Stimulated activated CD8-positive, alpha-beta memory T cell treated with anti-CD3 and anti-CD28 coated beads, Interleukin-7, amount 100 ng/mL, for 4 hours (primary cell): ENCODE data around the gene SLCO3A1.

Source experiments
- DNase-seq, 2 donors: peaks; one replicate each; pipeline ENCODE4 v3.0.0-alpha.2; 2020; ENCODE audit warnings: low read depth in 2 of 2

SLCO3A1 gene

DNA sequence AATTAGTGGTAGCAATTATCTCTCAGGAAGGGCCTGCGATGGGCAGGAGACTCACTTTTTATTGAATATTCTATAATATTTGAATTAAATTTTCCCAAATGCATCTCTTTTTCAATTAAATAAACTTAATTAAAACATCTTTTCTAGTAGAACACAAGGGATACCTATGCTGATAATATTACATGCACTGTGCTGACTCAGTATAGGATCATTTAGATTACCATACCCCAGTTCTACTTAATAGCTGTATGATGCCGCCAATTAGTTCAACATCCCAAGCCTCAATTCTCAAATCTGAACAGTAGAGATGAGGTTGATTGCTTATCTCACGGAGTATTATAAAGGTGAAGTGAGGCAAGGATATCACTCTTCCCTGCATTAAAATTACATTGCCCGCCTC is 149.2 kb downstream of the SLCO3A1 start:
- DNase-seq: no peak

DNA sequence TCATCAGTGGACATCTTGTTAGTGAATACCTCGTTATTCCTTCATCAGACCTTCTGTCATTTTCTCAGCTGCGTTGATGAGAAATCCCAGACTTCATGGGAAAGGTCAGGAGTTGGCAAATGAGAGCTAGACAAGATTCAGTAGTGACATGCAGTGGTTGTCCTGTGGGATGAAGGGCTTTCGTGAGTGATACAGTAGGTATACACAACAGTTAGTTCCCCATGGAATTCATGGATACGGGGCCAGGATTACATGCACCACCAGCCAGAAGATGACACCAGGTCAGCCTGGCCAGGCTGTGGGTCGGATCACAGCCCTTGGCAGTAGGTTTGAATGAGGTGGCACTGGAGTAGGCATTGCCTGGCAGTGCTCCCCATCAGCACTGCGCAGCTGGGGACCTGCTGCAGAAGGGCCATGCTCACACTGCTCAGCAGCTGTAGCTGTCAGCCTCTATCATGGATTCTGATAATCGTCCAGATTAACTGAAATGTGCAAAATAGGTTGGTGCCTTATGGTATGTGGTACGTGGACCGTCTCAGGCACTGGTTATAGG is 150.1 kb downstream of the SLCO3A1 start:
- DNase-seq: no peak

DNA sequence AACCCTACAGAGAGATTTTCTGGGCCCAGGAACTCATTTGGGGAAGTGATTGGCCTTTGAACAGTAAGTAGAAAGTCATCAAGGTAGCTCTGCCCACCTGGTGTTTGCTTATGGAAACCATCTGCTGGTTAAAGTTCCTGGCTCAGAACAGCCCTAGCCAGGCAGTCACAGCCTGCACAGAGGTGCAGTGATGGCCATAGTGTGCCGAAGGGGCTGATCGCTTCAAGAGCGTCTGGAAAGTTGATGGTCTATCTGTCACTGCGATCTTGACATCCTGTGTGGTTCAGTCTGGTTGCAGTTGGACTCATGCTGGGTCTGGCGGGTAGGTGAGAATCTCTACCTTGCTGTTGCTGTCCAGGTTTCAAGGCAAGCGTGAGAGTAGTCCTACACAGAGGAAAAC is 151.6 kb downstream of the SLCO3A1 start:
- no peak for DNase-seq

DNA sequence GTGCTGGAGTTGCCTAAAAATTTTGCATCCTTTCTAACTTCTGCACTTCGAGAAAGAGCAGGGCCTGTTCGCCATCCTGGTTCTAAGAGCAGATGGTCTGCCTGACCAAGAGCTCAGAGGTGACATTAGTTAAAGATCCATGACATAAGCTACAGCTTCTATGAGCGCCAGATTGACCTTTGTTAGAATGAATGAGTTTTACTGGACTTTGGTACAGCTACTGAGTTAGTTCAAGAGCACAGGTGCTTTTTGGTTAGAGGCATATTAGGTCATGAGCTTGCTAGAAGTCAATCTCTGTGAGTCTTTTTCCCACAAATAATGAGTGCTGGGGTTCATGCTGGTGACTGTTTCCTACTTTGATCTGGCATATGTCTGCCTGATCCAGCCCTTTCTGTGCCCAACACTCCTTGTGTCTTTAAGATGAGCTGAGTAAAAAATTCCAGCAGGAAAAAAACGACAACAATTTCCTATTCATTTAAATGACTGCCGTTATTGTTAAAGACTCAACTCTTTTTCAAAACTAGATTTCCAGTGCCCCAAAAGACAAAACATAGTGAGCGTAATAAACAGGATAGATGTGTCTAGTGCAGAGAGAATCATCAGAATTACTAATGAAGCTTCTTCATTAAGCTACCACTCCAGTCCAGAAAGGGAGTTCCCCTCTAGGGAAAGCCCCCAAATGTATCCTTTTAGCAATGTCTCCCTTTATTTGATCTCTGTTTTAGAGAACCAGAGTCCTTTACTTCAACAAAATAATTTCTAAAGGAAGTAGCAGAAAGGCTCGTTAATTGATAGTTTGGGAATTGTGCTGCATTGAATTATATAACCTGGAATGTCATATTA is 152.9 kb downstream of the SLCO3A1 start:
- DNase-seq: no peak

DNA sequence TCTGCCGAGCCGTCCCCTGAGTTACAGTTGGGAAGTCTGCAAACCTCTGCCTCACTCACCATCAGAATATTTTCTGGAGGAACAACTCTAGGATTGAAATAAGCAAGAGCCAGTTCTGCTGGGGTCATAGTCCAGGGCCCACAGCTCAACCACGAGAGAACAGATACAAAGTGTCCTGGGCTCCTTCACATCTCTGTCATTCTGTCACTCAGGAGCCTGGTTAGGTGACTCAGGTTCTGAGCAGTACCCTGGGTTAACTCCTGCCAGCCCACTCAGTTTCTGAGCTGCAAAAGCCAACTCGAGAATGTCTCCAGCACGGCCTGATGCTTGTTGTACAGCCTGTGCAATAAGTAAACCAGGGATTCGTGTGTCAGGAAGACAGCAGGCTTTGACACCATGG is 155.7 kb downstream of the SLCO3A1 start:
- no peak for DNase-seq

DNA sequence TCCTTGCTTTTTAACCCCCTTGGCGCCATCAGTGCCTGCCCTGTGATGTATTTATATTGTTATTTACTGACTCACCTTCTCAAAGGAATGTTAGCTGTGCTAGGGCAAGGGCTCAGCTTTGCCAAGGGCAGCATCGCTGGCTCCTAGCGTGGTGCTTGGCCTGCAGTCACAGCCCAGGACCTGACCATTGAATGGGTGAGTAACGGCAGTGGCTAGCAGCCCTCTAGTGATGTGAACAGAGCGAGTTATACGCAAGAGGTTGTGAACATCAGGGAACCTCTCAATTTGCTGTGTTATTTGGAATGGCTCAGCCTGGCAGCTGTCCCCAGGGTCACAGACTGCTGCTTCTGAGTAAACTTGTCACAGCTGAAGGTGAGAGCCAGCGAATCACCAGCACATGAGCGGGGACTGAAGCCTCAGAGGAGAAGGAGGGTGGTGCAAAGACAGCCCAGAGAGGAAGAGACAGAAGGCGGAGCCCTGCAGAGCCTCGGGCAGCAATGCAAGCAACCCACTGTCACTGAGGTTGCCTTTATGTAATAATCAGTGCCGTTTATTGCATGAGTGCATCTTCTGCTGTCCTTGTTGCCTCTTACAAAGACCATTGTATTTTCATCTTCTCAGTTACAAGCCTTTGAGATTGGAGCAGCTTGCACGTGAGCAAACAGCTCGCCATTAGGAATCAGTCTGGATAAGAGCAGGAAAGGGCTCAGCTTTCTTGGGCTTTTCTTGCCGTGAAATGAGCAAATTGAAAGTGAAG is 158.3 kb downstream of the SLCO3A1 start:
- DNase-seq: no peak

DNA sequence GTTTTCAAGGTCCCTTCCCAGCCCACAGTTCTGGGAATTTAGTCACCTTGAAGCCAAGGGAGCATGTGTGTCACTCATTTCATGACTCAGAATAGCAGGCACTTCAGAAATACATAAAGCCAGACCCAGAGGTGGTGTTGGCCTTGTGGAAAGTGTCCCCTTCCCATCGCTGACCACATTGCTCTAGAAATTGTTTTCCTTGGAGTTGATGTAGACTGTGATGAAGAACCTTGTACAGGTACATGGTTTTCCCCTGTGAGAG is 158.8 kb downstream of the SLCO3A1 start:
- no peak for DNase-seq

DNA sequence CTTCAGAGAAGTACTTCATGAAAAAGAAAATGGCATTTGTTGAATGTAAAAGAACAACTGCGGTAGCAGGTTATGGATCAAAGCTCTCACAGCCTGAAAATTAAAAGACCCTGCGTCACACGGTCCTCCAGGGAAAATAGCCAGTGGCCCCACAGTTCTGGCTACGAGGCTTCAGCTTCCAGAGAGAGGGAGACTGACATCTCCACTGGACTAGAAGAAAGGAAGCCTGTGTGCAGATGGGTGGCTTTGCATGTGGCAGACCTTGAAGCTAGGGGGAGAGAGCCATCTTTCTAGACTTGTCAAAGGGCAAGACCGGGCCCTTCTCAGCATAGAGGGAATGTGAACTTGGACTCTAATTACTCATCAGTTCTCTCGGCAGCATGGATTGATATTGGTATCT is 159.4 kb downstream of the SLCO3A1 start:
- no peak for DNase-seq

DNA sequence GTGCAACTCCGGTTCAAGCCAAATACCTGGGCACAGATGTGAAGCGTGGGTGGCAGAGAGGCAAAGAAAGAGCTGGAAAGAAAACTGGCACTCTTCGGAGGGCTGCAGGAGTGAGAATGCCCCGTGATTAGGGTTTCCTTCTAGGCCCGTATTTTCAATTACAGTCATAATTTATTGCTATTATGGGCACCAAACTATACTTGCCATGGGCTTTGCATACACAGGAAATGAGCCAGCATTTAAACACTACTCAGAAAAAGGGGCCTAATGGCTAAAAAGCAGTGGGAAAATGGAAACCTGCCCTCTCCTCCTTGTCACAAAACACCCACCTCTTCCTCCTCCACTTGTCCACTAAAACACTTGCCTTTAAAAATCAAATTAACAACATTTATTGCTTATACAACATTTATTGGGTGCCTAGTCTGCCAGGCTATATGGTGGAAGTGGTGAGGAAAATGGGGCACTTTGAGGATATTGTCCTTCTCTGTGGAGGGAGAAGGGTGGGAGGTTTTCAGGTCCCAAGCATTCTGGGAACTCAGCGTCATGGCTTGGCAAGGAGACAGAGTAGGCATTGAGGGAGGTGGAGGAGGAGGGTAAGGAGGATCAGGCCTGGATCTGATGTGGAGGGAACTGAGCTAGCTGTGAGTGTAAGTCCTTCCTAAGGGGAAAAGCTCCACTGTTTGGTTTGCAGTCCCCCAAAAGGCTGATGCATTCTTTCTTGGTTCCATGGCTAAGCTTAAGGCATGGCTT is 160.9 kb downstream of the SLCO3A1 start:
- DNase-seq: no peak

DNA sequence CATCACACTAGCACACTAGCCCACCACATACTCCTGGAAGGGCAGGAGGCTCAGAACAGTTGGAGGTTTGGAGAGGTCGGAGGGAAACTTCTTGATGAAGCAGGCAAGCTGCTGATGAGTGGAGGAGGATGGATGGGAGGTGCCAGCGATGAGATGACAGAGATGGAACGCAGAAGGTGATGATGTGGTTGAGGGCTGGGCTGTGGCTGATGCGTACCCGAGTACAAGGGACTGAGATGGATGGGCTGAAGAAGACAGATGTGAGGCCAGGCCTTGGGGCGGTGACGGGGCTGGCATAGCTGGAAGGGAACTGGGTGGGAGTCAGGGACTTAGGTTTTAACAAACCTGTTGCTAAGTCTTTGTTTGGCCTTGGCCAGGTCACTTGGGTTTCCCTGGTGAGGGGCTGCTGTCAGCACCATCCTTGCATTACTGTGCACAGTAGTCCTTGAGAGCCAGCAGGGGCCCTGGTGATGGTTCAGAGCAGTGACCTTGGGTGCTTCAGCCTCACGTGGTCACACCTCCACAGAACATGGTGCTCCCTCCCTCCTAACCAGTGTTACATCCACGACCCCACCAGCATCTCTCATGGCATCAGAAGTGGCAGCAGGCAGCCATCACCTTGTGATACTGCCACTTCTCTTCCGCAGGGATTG is 164.5 kb downstream of the SLCO3A1 start:
- no peak for DNase-seq

DNA sequence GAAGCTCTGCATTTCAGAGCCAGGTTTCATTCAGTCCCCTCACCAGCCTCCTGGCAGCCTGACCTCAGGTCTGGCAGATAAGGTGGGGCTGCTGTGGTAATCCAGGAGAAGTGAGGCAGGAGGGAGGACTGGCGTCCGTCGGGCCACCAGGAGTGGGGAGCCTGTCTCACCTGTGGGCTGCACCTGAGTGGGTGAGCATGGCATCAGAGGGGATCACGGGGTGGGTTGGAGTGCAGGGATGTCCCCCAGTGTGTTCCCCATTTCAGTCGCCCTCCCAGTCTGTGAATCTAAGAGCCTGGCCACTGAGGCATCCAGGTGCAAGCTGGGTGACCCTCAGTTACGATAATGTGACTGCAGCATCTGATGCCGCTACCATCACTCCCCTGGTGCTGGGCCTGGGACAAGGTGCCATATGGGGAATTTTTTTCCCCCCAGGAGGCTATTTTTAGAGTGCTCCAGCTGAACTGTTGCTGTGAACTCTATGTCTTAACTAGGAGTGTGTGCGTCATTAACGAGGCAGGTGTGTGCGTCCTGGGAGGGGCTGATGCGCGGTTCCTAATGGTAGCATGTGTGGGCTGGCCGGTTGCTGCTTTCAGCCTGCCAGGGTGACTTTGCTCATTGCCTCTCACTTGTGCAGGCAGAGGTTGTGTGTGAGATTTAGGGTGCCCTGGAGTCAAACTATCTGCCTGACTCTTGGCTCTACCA is 165.2 kb downstream of the SLCO3A1 start:
- no peak for DNase-seq

DNA sequence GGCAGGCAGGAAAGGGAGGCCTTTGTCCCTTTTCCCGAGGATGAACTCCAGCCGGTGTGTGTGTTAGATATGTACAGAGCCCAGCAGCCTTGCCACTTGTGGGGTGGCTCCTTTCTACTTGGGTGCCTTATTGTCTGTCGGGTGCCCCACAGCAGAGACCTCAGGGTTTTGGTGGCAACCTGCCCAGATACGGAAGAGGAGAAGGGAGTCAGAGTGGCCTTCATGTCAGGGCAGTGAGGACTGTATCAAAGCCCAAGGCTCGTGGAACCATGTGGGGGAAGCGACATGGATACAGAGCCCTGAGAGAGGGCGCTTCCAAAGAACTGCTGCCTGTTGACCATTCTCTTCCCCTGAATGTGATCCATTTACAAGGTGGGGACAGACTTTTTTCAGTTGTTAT is 166.2 kb downstream of the SLCO3A1 start:
- no peak for DNase-seq

DNA sequence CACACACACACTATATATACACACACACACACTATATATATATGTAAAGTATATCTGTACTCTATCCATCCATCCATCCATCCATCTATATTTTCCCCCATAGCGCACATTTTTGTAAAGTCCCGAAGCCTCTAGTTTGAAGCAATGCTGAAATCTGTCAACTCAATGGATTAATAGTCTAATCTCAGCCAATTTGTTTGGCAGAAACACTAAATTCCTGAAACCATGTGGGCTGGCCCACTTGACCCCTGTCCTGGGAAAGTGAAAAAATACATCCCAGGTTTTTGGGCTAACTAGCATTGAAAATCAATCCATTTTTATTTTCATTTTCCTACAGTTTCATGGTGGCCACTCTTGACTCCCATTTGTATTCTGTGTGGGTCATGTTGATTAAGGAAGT is 166.7 kb downstream of the SLCO3A1 start:
- DNase-seq: no peak

DNA sequence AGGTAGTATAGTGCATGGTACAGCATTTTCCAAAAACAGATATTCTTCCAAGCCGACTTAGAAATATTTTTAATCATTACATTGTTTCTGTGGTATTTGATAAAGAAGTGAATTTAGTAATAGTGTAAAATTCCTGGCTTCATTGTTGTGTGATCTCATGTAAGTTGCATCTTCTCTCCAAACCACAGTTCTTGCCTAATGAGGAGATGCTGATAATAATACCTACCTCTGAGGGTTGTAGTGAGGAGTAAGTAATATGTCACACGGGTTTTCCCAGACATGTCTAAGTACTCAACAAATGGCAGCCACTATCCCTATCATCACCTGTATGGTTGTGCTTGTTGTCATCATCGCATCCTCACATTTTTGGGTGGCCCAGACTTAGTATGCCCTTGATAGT is 167.3 kb downstream of the SLCO3A1 start:
- no peak for DNase-seq

DNA sequence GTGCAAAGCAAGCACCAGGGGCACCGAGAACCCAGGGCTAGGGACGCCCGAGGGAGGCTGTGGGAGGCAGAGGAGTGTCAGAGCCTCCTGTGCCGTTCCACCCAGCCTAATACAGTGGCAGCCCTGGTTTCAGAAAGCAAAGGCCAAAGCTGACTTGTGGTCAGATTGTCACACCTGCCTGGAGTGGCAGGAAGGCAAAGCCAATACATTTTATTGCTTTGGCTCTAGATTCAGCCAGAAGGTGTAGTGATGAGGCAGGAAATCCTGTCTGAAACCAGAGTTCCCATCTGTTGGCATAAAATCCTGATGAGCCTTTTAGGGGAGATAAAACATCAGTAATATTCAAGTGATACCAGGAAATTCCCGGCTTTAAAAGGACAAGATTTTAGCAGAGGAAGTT is 168.3 kb downstream of the SLCO3A1 start:
- no peak for DNase-seq

DNA sequence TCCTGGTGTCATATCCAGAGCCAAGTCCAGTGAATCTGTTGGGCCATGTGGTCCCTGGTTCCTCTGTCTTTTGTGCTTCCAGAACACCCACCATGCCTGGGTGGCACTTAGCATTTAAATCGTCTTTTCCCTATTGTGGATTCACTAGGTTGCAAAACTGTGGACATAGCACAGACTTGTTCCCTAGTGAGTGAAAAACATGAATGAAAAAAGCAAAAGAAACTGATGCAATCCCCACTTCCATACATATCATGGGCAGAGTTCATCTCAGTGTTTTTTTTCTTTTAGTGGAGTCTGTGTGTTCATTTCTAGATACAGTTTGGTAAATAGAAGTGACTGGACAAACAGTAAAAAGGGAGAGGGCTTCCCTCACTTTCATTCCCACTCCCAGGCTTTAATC is 170.5 kb downstream of the SLCO3A1 start:
- DNase-seq: no peak

DNA sequence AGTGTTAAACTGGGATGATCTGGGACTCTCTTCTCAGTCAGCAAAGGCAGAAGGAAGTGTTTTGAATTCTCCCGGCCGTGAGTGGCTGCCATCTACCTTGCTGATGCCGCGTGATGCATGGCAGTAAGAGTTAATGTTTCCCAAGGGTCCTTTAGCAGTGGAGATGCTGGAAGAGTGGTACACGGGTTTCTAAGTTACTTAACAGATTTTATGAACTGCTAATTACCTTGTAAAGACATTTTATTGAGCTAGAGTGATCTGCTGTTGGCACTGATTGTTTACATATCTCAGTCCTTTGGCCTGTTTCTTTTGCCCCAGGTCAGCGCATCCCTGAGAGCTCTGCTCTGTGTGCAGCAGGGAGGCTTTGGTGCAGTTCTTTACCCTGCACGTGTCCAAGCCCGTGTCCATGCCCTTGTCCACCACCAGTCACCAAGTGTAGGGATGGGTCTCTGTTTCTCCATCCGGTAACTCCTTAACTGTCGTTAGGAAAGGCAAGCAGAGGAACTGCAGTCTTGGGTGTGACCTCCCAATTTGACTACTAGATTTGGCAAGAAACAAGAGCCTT is 172.3 kb downstream of the SLCO3A1 start:
- no peak for DNase-seq

DNA sequence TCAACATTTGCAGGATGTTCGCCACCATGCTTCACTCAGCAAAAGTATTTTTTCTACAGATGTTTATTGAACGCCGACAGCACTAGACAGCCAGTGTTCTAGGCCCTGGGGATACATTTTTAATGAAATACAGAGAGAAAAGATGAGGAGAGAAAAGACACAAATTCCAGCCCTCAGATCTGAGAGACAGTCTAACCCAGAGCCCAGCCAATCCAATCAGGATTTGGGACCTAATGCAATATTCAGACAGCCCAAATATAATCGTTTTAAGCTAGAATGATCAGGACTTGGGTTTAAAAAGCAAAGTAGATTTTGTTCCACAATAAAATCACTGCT is 174.8 kb downstream of the SLCO3A1 start:
- DNase-seq: no peak

DNA sequence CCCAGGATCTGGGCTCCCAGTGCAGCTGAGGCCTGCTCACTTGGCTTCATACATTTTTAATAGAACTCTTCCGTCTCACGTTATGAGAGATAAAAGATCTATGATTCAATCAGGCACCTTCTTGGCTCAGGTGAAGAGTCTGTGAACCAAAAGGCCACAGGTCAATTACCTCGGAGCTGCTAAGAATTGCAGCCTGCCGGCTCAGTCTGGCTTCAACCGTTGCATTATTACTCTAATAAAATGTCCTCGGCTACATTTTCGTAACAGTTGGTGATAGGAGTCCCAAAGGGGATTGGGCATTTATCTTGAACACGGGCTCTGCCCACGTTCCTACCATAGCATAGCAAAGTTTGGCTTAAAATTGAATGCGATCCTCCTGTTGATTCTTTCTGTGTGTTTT is 176.3 kb downstream of the SLCO3A1 start:
- DNase-seq: no peak

DNA sequence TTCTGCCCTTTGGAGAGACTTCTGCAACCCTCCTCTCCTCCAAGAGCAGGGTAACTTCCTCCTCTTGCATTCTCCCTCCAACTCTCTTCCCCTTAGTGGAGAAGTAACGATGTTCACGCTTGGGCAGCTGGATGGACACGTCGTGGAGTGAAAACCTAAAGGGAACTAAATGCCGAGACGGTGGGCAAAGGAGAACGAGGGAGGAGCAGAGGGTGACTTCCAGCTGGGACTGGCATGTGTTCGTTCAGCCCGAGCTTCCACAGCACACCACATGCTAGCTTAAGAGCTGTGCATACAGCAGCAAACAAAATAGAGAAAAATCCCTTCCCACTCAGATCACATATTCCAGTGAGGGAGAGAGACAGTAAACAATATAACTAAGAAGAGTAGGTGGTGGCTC is 179.8 kb downstream of the SLCO3A1 start:
- no peak for DNase-seq

DNA sequence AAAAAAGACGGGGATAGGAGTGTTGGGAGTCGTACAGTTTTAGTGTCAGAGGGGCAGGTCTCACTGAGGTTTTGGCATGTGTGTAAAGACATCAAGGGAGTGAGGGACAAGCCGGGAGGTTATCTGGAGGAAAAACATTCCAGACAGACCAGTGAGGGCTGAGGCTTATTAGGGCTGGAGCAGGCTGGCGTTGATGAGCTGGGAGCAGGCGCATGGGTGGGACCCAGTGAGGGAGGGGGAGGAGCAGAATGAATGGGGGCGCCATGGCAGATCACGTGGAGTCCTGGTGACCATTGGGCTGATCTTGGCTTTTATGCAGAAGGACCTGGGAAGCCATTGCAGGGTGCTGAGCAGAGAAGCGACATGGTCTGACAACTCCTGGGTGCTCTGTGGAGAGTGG is 180.2 kb downstream of the SLCO3A1 start:
- no peak for DNase-seq
